HG03442 (cell line): ENCODE data around the gene METTL25.
A peak's percentile ranks its signal among the peaks of the same experiment; 100 is the strongest.
"Not testable (repeated sequence)": the region's sequence is repeated elsewhere in the genome, so short reads cannot be mapped to it uniquely, and the experiment has no call there.

Source experiments
- ATAC-seq: cut with Tn5 transposase; IDR thresholded peaks from one replicate; pipeline ENCODE4 v1.9.1; 2021; ENCODE audit warnings: mild to moderate bottlenecking, moderate library complexity; ENCODE audit not compliant: unreplicated experiment

METTL25 gene, protein sequence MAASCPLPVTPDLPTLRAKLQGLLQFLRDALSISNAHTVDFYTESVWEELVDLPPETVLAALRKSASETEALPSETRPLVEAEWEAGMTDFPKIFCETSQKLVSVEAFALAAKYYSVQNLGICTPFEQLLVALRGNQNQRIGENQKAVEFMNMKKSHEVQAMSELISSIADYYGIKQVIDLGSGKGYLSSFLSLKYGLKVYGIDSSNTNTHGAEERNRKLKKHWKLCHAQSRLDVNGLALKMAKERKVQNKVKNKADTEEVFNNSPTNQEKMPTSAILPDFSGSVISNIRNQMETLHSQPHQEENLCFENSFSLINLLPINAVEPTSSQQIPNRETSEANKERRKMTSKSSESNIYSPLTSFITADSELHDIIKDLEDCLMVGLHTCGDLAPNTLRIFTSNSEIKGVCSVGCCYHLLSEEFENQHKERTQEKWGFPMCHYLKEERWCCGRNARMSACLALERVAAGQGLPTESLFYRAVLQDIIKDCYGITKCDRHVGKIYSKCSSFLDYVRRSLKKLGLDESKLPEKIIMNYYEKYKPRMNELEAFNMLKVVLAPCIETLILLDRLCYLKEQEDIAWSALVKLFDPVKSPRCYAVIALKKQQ

DNA sequence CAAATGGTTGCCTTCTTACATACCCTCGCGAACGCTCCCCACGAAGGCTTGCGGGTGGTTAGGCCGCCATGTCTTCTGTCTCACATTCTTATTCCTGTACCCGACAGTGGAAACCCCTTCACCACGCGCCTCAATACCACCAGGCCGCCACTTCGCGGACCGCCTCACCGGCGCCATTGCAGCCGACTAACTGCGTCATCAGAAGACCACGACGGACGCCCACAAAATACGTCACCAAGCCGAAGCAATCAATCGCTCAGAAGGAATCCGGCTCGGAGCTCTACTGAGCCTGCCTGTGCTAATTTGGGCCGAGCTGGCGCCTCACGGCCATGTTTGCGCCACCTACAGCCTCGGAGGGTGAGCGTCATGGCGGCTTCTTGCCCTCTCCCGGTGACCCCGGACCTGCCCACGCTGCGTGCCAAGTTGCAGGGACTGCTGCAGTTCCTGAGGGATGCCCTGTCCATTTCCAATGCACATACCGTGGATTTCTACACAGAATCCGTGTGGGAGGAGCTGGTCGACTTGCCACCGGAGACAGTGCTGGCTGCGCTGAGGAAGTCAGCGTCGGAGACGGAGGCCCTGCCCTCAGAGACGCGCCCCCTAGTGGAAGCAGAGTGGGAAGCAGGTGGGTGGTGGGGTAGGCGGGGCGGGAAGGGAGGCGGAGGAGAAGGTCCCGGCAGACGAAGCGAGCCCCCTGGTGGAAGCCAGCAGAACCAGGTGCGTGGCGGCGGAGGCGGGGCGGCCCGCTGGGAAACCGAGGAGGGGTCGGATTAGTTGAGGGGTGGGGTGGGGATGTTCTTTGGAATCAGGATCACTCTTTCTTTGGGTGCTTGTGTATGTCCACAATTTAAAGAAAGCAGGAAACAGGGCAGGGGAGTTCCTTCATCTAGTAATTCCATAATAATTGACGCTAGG is at the start of gene METTL25, which contains the start of gene CCDC59:
METTL25 (plus strand) TSS at position 330 of the 915 bp plus-strand sequence; CDS start at position 367, 37 bp downstream.
CCDC59 (minus strand) TSS at position 188 of the 915 bp plus-strand sequence; CDS start at position 177, 11 bp downstream.
- ATAC-seq: peak; percentile 91

GRCh38 chr12:82314406-82314892 is 43.9 kb upstream of the METTL25 start:
- no peak for ATAC-seq

DNA sequence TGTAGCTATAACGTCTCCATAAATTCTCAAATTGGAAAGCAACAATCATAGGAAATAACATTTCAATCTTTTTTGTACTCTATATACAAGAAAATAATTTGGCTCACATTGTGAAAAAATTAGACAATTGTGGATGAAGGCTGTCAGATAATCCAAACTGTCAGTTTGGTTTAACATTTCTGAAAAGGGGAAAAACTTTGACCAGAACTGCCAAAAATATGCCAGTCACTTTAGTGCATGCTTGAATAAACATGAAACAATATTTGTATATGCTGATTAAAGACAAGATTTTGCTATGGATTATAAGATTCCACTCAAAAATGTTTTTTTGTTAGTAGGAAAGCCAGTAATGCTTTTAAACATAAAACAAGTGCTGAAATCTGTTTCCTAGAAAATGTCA is 39.1 kb upstream of the METTL25 start:
- no peak for ATAC-seq

- no peak for ATAC-seq
Observed at GRCh38 chr12:82325540-82326336, 32.6 kb upstream of the METTL25 start.

GRCh38 chr12:82326905-82327503 is 31.3 kb upstream of the METTL25 start:
- ATAC-seq: no peak

DNA sequence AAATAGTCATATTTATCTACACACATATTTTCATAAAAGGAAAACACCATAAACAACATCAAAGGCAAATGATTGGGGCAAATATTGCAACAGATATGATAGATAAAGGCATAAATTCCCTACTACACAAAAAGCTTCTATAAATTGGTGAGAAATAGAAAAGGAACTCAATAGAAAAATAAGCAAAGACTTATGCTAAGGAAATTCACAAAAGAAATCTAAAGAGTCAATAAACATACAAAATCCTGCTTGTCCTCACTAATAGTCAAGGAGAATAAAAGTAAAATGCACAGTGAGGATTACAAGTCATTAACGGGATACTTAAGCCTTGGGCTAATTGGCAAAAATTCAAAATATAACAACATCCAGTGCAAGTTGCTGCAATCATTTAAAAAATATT is 30.5 kb upstream of the METTL25 start:
- no peak for ATAC-seq

DNA sequence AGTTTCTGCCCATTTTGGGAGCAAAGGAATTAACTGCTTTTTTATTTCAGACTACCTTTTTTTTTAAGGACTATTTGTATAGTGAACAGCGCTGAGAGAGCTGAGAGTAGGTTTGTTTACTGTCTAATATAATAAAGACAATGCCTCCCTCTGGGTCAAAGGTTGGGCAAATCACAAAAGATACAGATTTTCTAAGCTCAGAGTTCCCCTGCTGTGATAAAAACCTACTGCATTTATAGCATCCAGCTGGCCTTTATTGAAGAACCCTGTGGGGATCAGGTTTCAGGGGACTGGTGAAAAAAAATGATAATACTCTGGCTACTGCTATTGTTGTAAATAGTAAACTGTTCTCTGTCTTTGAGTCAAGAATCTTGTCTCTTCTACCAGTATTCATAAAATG is 28.8 kb upstream of the METTL25 start:
- no peak for ATAC-seq

DNA sequence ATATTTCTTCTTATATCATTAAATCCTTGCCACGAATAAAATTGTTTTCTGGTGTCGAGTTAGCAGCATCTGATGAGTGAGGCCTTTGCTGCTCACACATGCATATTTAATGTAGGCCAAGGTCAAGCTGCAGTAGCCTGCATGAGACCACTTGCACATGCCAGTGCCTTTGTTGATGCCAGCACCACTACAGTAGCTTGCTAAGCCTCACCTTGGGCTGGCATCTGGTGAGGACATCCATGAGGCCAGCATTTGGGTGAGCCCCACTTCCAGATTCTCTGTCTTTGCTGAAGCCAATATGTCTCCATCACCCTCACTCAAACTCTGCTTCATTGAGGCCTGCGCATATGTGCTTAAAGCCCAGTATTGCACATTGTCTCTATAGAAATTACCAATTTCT is 8.2 kb upstream of the METTL25 start:
- no peak for ATAC-seq

DNA sequence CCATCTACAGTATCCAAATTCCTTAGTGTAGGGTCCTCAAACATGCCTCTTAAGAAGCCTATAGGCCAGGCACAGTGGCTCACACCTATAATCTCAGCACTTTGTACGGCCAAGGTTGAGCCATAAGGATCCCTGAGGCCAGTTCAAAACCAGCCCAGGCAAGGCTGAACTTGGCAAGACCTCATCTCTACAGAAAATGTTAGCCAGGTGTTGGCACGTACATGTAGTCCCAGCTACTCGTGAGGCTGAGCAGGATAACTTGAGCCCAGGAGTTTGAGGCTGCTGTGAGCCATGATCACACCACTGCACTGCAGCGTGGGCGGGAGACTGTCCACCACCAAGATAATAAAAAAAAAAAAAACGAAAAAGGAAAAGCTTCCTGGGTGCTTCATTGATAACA is 6.9 kb upstream of the METTL25 start:
- no peak for ATAC-seq

DNA sequence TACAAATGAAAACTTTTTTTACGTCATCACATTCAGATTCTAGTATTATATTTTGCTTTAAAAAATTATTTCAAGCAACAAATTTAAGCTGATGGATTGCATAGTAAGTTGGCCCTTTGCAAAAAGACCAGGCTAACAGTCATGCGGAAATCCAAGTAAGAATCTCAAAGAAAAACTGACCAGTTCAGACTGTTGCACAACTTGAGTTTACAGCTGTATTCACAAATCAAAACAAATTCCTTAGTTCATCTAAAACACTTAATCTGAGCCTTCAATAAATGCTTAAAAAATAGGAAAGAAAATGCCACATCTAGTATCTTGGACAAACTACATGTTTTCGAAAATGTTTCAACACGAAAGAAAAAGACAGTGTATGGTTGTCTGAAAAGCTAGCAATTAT is 989 bp upstream of the METTL25 start:
- ATAC-seq: no peak

DNA sequence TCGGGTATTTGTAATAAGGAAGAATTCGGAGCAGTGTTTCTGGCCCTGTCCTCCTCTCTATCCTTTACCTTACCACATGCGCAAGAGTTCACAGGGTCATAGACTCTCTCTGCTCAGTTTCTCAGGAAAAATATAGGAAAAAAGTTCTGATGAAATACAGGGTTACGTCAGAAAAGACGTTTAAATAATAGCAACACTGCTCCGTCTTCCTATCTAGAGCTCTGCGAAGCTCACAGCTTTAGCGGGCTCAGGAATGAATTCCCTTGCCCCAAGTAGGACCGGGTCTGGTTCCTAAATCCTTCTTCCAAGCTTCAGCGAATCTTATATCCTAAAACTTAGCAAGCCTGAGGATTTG is 507 bp upstream of the METTL25 start:
- no peak for ATAC-seq

DNA sequence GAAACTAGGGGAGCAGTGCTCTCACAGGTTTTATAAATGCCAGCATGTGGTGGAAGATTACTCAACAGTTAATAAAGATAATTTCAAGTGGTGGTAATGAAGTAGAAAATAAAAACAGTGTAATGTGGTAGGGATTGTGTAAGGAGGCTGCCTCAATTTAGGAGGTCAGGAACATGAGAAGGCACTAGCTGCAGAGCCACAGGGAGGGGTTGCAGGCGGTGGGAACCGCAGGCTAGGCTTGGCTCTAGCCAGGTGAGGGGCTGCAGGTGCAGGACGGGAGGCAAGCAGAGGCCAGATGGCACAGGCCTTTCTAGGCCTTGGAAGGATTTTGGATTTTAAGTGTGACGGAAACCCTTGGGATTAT is 768 bp downstream of the METTL25 start:
- peak; percentile 1 for ATAC-seq

GRCh38 chr12:82360834-82361233 is 2.5 kb downstream of the METTL25 start:
- not testable (repeated sequence) for ATAC-seq

GRCh38 chr12:82361461-82361915 is 3.2 kb downstream of the METTL25 start:
- ATAC-seq: no peak

DNA sequence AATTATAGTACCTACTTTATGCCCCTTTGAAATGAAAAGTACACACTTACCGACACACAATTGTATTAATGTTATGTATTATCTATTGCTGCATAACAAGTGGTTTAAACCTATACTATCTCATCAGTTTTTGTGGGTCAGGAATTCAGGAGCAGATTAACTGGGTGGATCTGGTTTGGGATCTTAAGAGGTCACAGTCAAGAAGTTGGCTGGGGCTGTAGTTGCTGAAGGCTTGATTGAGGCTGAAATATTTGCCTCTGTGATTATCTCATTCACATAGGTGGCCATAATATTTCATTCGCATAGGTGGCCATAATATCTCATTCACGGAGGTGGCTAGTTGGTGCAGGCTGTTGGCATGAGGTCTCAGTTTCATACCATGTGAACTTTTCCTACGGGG is 5.7 kb downstream of the METTL25 start:
- ATAC-seq: no peak

DNA sequence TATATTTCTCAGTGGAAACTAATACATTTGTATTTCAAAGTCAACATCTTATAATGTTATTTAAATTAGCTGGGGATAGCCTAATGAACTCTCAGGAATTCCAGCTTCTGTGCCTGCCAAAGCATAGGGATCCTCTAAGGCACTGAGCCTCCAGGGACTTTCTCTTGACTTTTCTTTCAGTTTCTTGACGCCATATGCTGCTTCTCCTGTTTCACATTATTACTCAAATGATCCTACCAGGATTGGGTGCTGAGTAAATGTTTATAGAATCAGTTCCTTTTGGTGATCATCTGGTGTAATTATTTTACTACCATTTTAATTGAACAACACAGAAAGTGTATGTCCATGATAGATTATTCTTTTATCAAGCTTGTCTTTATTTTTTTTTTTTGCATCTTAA is 7.9 kb downstream of the METTL25 start:
- no peak for ATAC-seq

DNA sequence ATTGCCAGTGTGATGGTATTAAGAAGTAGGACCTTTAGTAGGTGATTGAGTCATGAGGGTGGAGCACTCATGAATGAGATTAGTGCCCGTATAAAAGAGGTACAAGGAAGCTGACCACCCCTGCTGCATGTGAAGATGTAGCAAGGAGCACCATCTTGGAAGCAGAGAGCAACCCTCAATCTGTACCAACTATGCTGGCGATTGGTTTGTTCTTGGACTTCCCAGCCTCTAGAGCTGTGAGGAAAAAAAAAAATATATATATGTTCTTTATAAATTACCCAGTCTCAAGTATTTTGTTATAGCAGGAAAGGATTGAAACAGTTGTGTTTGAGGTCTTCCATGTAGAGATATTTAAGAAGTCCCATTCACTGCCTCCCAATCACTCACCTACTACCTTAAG is 16.9 kb downstream of the METTL25 start:
- no peak for ATAC-seq

DNA sequence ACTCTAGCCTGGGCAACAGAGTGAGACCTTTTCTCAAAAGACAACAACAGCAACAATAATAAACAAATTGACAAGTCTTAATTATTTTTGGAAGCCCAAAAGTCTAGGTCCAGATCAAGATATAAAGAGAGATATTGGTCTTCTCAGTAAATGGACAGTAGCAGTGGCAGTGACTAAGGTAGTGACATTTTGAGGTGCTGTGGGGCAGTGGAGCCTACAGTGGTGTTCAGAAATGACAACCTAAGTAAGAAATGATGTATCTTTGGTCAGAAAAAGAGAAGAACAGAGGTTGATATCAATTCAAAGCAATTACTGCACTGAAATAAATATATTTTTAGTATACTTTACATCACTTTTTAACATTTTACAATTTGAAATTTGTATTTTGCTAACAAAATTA is 20.7 kb downstream of the METTL25 start:
- ATAC-seq: no peak

DNA sequence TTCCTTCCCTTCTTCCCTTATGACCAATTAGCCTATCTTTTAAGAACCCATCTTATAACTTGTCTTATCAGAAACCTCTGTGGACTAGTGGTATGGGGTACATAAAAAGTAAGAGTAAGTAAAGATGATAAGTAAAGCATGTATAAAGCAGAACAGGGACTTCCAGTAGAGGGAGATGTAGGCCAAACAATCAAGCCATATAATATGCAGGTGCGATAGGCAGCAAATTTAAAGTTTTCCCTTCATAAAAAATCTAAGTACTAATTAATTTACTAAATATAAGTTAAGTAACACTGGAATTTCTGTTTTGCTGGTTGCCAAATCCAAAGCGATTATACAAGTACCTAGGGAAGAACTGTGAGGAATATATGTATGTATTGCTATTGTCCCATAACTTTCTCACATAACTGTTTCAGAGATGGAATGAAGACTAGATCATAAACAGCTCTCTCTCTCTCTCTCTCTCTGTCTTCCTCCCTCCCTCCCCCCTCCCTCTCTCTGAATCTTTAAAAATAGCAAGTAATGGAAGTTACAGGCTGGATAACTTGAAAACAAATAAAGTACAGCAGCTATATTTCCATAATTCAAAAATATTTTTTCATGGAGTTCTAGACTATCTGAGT is 25.7 kb downstream of the METTL25 start:
- ATAC-seq: peak; percentile 72

DNA sequence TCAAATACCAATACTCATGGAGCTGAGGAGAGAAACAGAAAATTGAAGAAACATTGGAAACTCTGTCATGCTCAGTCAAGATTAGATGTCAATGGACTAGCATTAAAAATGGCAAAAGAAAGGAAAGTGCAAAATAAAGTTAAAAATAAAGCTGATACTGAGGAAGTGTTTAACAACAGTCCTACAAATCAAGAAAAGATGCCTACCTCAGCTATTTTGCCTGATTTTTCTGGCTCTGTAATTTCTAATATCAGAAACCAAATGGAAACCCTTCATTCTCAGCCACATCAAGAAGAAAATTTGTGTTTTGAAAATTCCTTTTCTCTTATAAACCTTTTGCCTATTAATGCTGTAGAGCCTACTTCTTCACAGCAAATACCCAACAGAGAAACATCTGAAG is 40.5 kb downstream of the METTL25 start:
- ATAC-seq: no peak
